Calu3 (cell line): ENCODE data around the gene CD24. TPM values are rescaled to one million over a fixed set of nuclear protein-coding genes. Genes with fewer than 3 reads are reported as not detected.
"Not testable (repeated sequence)": the region's sequence is repeated elsewhere in the genome, so short reads cannot be mapped to it uniquely, and the experiment has no call there.

Source experiments
- Bru-seq: library from RNA; stranded (reverse); fragments of 400-500 nt; gene quantifications from one replicate; lab custom pipeline; 2021; lab: Mats Ljungman, UMichigan
- BruChase-seq, 2 experiments: library from RNA; stranded (reverse); fragments of 400-500 nt; gene quantifications; one replicate each; lab custom pipeline; 2021; lab: Mats Ljungman, UMichigan
- BruUV-seq: library from RNA; stranded (reverse); fragments of 400-500 nt; replicated peaks from 2 replicates; lab custom pipeline; 2021; lab: Mats Ljungman, UMichigan
- CTCF ChIA-PET: fragments of 300-600 bp; sonication (Branson Sonifier 250); formaldehyde crosslinking; loops from one replicate; lab custom pipeline; 2022; ENCODE audit warnings: antibody characterized with exemption; lab: Charles Lee
- DNase-seq: peaks from one replicate; pipeline ENCODE4 v3.0.0; 2022
- H3K27ac Mint-ChIP-seq: one replicate; pipeline ENCODE4 v1.8.0; 2022; ENCODE audit warnings: mixed read lengths; ENCODE audit not compliant: unreplicated experiment
- H3K27me3 Mint-ChIP-seq: one replicate; pipeline ENCODE4 v1.8.0; 2022; ENCODE audit warnings: mixed read lengths; ENCODE audit not compliant: unreplicated experiment
- H3K36me3 Mint-ChIP-seq: one replicate; pipeline ENCODE4 v1.8.0; 2022; ENCODE audit warnings: mild to moderate bottlenecking, moderate library complexity, mixed read lengths; ENCODE audit not compliant: insufficient read depth, unreplicated experiment
- H3K4me1 Mint-ChIP-seq: one replicate; pipeline ENCODE4 v1.8.0; 2022; ENCODE audit warnings: mild to moderate bottlenecking, low read depth, mixed read lengths; ENCODE audit not compliant: unreplicated experiment
- H3K4me3 Mint-ChIP-seq: one replicate; pipeline ENCODE4 v1.8.0; 2022; ENCODE audit warnings: mild to moderate bottlenecking, low read depth, moderate library complexity, mixed read lengths; ENCODE audit not compliant: unreplicated experiment
- H3K9me3 Mint-ChIP-seq: one replicate; pipeline ENCODE4 v1.8.0; 2022; ENCODE audit warnings: low read depth, mixed read lengths; ENCODE audit not compliant: unreplicated experiment
- intact Hi-C: fragments of 100-400 bp; cut with micrococcal nuclease; formaldehyde crosslinking; loops from one replicate; pipeline ENCODE4 v1.10.0; 2022; ENCODE audit not compliant: unreplicated experiment
- long read RNA-seq: library from polyadenylated mRNA; stranded (forward); transcript quantifications from one replicate; pipeline ENCODE4 v2.0.0, GENCODE V29; 2022
- total RNA-seq: library from RNA; stranded (reverse); gene quantifications from 2 replicates; pipeline ENCODE4 v1.2.3, GENCODE V29; 2022
- TF ChIP-seq, protein P1 (sequence below): fragments of 200-600 bp; IDR thresholded peaks from one replicate; pipeline ENCODE4 v1.8.0; 2022; ENCODE audit warnings: antibody characterized with exemption; ENCODE audit not compliant: unreplicated experiment

The CD24 gene, protein sequence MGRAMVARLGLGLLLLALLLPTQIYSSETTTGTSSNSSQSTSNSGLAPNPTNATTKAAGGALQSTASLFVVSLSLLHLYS
- total RNA-seq, result 1,415 and 1,595 TPM in 2 replicates
- percentile 100 among the genes with signal in this experiment for Bru-seq, nascent RNA
- percentile 100 among the genes with signal in this experiment for BruChase-seq, experiment 1, labeled RNA remaining after a 6-hour chase
- BruChase-seq, experiment 2, labeled RNA remaining after a 2-hour chase, result percentile 100 among the genes with signal in this experiment
- long read RNA-seq, transcript CD24-204 (3 exons, 2,513 nt), result minor isoform, 55 of 3,668 reads
- long read RNA-seq, transcript CD24-203 (2 exons, 1,026 nt), result minor isoform, 7 of 3,668 reads
- long read RNA-seq, transcript CD24-201 (2 exons, 2,180 nt), result major isoform, 1,143 of 3,668 reads
- long read RNA-seq, partial matches to known transcripts, result 21 of 3,668 reads
- long read RNA-seq, other reads (novel, unspliced or antisense), result 2,435 of 3,668 reads

DNA sequence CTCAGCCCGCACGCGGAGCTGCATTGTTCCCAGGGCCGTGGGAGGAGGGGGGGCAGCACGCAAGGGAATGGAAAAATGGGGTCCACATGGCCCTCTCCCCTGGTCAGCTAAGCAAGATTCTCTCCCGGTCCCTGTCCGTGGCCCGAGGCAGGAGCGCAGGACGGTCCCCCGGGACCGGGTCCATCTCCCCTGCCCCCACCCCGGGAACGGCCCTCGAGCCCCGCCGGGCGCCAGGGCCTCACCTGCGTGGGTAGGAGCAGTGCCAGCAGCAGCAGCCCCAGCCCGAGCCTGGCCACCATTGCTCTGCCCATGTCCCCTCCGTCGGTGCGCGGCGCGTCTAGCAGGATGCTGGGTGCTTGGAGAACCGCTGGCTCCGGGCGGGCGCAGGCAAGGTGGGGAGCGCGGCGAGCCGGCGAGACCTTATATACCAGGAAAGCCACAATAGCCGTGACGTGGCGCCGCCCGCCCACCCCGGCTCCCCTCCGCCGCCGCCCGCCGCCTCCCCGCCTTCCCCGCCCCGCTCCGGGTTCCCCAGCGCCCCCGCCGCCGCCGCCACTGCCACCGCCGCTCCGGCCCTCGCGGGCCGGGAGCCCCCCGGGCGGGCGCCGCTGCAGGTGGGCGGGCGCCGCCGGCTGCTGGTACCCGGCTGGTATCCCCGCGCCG, at the start of gene CD24:
Gene CD24, minus strand, starts transcription at position 394 of the 663 bp plus-strand sequence. Its CDS starts 83 bp downstream, at position 311.
- TF ChIP-seq, protein P1, sequence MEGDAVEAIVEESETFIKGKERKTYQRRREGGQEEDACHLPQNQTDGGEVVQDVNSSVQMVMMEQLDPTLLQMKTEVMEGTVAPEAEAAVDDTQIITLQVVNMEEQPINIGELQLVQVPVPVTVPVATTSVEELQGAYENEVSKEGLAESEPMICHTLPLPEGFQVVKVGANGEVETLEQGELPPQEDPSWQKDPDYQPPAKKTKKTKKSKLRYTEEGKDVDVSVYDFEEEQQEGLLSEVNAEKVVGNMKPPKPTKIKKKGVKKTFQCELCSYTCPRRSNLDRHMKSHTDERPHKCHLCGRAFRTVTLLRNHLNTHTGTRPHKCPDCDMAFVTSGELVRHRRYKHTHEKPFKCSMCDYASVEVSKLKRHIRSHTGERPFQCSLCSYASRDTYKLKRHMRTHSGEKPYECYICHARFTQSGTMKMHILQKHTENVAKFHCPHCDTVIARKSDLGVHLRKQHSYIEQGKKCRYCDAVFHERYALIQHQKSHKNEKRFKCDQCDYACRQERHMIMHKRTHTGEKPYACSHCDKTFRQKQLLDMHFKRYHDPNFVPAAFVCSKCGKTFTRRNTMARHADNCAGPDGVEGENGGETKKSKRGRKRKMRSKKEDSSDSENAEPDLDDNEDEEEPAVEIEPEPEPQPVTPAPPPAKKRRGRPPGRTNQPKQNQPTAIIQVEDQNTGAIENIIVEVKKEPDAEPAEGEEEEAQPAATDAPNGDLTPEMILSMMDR, result no peak
- peaks cover 16% of the 10 kb centered on the region for H3K4me1 Mint-ChIP-seq
- H3K36me3 Mint-ChIP-seq, result peaks cover 63% of the 10 kb centered on the region
- intact Hi-C loops, result loop anchor here (2.0 kb wide), 1 partner anchor 92 kb away; no protein-coding TSS in a partner anchor
- CTCF ChIA-PET, result interaction anchor here (0.5 kb wide), 1 partner anchor 132 kb away, joined by 3 read pairs; no protein-coding TSS in a partner anchor
- H3K4me3 Mint-ChIP-seq, result peak within 1 kb of the TSS; percentile 86
- BruUV-seq, result no TSS peak
- peak; percentile 92 for DNase-seq
- H3K27me3 Mint-ChIP-seq, result no peaks in the 10 kb centered on the region
- H3K27ac Mint-ChIP-seq, result peak within 1 kb of the TSS; percentile 94
- H3K9me3 Mint-ChIP-seq, result no peaks in the 10 kb centered on the region

DNA sequence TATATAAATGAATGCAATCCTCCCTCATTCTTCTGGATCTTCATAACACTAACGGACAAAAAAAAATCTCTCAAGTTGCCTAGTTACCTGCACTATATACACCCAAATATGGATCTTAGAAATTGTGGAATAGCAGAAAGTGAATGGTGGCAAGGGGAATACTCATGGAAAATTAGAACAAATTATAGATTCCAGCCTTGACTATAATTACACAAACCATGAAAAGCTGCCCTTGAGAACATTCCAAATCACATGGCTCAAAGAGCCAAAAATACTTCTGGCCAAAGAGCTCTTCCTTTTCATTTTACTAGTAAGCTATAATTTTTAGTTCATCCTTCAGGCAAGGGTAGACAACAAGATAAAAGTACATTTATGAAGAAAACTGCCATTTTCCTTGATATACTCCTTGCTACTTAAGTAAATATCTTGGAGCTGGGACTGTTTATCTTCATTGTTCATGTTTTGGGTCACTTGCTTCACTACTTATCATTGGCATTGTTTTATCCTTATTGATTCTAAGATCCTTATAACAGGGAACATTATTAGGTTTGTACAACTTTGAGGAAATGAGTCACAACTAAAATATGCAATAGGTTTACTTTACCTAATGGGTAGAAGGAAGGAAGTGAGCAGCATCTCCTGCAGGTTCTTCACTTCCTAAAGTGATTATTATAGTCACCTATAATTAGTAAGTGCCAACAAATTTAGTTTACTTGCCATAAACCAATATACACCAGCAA, 47.1 kb upstream of the CD24 start:
- CTCF ChIA-PET, result no interaction called here
- Mint-ChIP-seq H3K36me3 (no peaks in the 10 kb centered on the region), H3K4me1 (peaks cover 9% of the 10 kb centered on the region), H3K4me3 (no peak overlapping the region), H3K27me3 (no peaks in the 10 kb centered on the region), H3K27ac (no peak overlapping the region), H3K9me3 (no peaks in the 10 kb centered on the region)
- intact Hi-C loops, result no loop called here
- no peak for DNase-seq
- BruUV-seq, result no TSS peak
- TF ChIP-seq, protein P1, result no peak

DNA sequence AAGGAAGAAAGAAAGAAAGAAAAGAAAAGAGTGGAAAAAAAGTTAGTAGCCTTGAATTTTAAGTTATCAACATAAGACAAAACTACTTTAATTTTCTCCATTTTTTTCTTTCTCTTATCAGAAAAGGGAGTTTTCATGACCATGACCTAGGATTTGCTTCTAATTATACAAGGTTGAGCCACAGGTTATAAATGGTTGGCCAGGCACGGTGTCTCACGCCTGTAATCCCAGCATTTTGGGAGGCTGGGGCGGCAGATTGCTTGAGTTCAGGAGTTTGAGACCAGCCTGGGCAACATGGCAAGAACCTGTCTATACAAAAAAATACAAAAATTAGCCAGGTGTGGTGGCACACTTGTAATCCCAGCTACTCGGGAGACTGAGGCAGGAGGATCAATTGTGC, 45.7 kb upstream of the CD24 start:
- no peaks in the 10 kb centered on the region for H3K36me3 Mint-ChIP-seq
- intact Hi-C loops, result no loop called here
- BruUV-seq, result no TSS peak
- DNase-seq, result no peak
- H3K4me3 Mint-ChIP-seq, result no peak overlapping the region
- peaks cover 9% of the 10 kb centered on the region for H3K4me1 Mint-ChIP-seq
- TF ChIP-seq, protein P1, result no peak
- no peaks in the 10 kb centered on the region for H3K27me3 Mint-ChIP-seq
- CTCF ChIA-PET, result no interaction called here
- H3K9me3 Mint-ChIP-seq, result no peaks in the 10 kb centered on the region
- no peak overlapping the region for H3K27ac Mint-ChIP-seq

DNA sequence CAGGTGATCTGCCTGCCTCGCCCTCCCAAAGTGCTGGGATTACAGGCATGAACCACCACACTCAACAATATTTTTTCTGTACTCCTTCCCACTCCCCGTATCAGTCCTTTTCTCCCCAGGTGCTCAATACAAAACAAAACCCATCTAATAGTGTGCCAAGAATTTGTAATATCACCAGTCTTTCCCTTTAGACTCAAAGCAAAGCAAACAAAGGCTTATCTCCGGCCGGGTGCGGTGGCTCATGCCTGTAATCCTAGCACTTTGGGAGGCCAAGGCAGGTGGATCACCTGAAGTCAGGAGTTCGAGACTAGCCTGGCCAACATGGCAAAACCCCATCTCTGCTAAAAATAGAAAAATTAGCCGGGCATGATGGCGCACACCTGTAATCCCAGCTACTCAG, 45.1 kb upstream of the CD24 start:
- CTCF ChIA-PET, BruUV-seq, H3K36me3 Mint-ChIP-seq: not testable (repeated sequence)

More for the DNA sequence above, 45.1 kb upstream of the CD24 start:
- H3K4me3 Mint-ChIP-seq, DNase-seq, H3K9me3 Mint-ChIP-seq, H3K27me3 Mint-ChIP-seq, intact Hi-C loops, H3K4me1 Mint-ChIP-seq, H3K27ac Mint-ChIP-seq: not testable (repeated sequence)
